Measurements from ENCODE around the gene GFI1. TPM values are rescaled to one million over a fixed set of nuclear protein-coding genes. Genes with fewer than 3 reads are reported as not detected.

GFI1 gene
- total and polyA plus RNA-seq, 2 of the 8 experiments (the other 6 are each of a cell fraction or from before 2014, with no cell fraction given): 0.08 to 0.17 TPM

- Histone ChIP-seq H3K9me3 (ENCODE audit: insufficient read depth in 2 of 2, low read depth in 1 of 2, low read length in 1 of 2) (peaks cover 2 to 3% of the 10 kb centered on the region in 2 experiments; a peak in 1 of 4 replicates), H4K5ac (ENCODE audit: insufficient read length, low read depth, low read length) (peak overlapping the region; percentile 51), H4K20me1 (replicated peaks in 1 of 2; ENCODE audit: control insufficient read depth in 1 of 2, insufficient read depth in 2 of 2, low read length in 2 of 2) (no peaks in the 10 kb centered on the region), H4K91ac (replicated peaks; ENCODE audit: insufficient read length, low read length) (no peak overlapping the region), H2BK15ac (ENCODE audit: low read length) (no peak overlapping the region), H3K4me1 (replicated peaks in 1 of 4; ENCODE audit: control insufficient read depth in 3 of 4, insufficient read depth in 4 of 4, low read length in 3 of 4) (peaks cover 0 to 7% (median 1%) of the 10 kb centered on the region in 4 experiments; a peak in 1 of 7 replicates), H2BK120ac (replicated peaks; ENCODE audit: low read depth, low read length) (no peak overlapping the region), H3K56ac (replicated peaks; ENCODE audit: insufficient read length, low read depth, low read length) (no peak overlapping the region), H3K18ac (ENCODE audit: extremely low read depth, low read length) (peak overlapping the region; percentile 93), H3K79me2 (ENCODE audit: control insufficient read depth in 1 of 2, insufficient read depth in 2 of 2, low read length in 2 of 2) (no peaks in the 10 kb centered on the region), H2BK5ac (ENCODE audit: low read depth, low read length) (peak overlapping the region; percentile 78; the same call in 1 of the 2 replicates), H4K8ac (ENCODE audit: extremely low read depth, insufficient read depth, low read length) (peak overlapping the region; percentile 40; the same call in 1 of the 2 replicates), H3K4me3 (ENCODE audit: extremely low read depth in 1 of 4, insufficient read depth in 2 of 4, low read depth in 3 of 4, low read length in 4 of 4) (no peak overlapping the region), H2AFZ (ENCODE audit: low read length) (peak overlapping the region; percentile 94), H3K23me2 (ENCODE audit: low read depth, low read length) (no peaks in the 10 kb centered on the region), H3K36me3 (ENCODE audit: control insufficient read depth in 2 of 4, insufficient read depth in 4 of 4, low read length in 3 of 4) (no peaks in the 10 kb centered on the region; a peak in 1 of 8 replicates), H3K23ac (ENCODE audit: insufficient read length) (no peak overlapping the region), H3K9ac (replicated peaks in 1 of 4; ENCODE audit: extremely low read depth in 1 of 4, low read depth in 3 of 4, low read length in 3 of 4) (no peak overlapping the region), H2BK12ac (ENCODE audit: low read depth, low read length) (peak overlapping the region; percentile 60; the same call in 1 of the 2 replicates), H2AK5ac (ENCODE audit: low read depth, low read length) (no peak overlapping the region), H3K14ac (ENCODE audit: insufficient read length) (no peak overlapping the region), H3K27me3 (replicated peaks in 1 of 4; ENCODE audit: control insufficient read depth in 3 of 4, extremely low read depth in 1 of 4, insufficient read depth in 3 of 4, low read length in 3 of 4) (no peaks in the 10 kb centered on the region; a peak in 1 of 7 replicates), H3K4me2 (ENCODE audit: insufficient read depth in 1 of 2, low read depth in 2 of 2, low read length in 2 of 2) (peak overlapping the region in 1 of 2 experiments; percentile 58; a peak in 1 of 4 replicates), H3K4ac (replicated peaks; ENCODE audit: insufficient read length, low read depth, low read length) (no peak overlapping the region), H2BK20ac (ENCODE audit: low read length) (no peak overlapping the region), H3K79me1 (ENCODE audit: low read depth, low read length) (no peaks in the 10 kb centered on the region), H3K27ac (ENCODE audit: low read depth, low read length) (no peak overlapping the region)
- CTCF ChIA-PET (ENCODE audit: partially characterized antibody): interaction anchor here (0.8 kb wide), 1 partner anchor 44 kb away, joined by 3 read pairs; no protein-coding TSS in a partner anchor
- TF ChIP-seq GABPA (IDR thresholded peaks at IDR 0.05; ENCODE audit: borderline replicate concordance, insufficient read depth, low read length) (no peak), KDM5A (IDR thresholded peaks at IDR 0.05; ENCODE audit: low read length) (no peak), MAX (IDR thresholded peaks at IDR 0.05) (peak; percentile 66), BRCA1 (IDR thresholded peaks at IDR 0.05; ENCODE audit: low read depth, low read length) (no peak), TBP (IDR thresholded peaks at IDR 0.05; ENCODE audit: low read depth, low read length) (0 out of 2 replicates have a peak, but pooled peaks have one; percentile 8)
- TF ChIP-seq, protein P1, sequence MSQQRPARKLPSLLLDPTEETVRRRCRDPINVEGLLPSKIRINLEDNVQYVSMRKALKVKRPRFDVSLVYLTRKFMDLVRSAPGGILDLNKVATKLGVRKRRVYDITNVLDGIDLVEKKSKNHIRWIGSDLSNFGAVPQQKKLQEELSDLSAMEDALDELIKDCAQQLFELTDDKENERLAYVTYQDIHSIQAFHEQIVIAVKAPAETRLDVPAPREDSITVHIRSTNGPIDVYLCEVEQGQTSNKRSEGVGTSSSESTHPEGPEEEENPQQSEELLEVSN (IDR thresholded peaks at IDR 0.05): peak; percentile 69
- 72% methylated on average over 22 of the region's 32 CpGs; no CpG with 5 or more reads in 1 of the 2 experiments for WGBS, 2 experiments (ENCODE audit: extremely low coverage in 1 of 2, insufficient coverage in 1 of 2, insufficient read length in 1 of 2, insufficient replicate concordance in 2 of 2, low coverage in 1 of 2, low lambda C conversion rate in 2 of 2, missing lambda C conversion rate in 1 of 2)
- DNase-seq (ENCODE audit: low read depth in 1 of 2, low spot score in 2 of 2) (peak; percentile 17 to 78), FAIRE-seq (no peak)
- POLR2A ChIA-PET (ENCODE audit: partially characterized antibody): no interaction called here
These were observed 44.9 kb downstream of the GFI1 start for GRCh38 chr1:92441697-92442342.

Measured in H1 (cell line).